ENCODE data around the gene TAGLN3. TPM values are rescaled to one million over a fixed set of nuclear protein-coding genes. Genes with fewer than 3 reads are reported as not detected.

The TAGLN3 gene
- total and polyA plus RNA-seq, 2 of the 13 experiments (the other 11 are each of a cell fraction or from before 2014, with no cell fraction given), result 0.51 to 0.91 TPM

DNA sequence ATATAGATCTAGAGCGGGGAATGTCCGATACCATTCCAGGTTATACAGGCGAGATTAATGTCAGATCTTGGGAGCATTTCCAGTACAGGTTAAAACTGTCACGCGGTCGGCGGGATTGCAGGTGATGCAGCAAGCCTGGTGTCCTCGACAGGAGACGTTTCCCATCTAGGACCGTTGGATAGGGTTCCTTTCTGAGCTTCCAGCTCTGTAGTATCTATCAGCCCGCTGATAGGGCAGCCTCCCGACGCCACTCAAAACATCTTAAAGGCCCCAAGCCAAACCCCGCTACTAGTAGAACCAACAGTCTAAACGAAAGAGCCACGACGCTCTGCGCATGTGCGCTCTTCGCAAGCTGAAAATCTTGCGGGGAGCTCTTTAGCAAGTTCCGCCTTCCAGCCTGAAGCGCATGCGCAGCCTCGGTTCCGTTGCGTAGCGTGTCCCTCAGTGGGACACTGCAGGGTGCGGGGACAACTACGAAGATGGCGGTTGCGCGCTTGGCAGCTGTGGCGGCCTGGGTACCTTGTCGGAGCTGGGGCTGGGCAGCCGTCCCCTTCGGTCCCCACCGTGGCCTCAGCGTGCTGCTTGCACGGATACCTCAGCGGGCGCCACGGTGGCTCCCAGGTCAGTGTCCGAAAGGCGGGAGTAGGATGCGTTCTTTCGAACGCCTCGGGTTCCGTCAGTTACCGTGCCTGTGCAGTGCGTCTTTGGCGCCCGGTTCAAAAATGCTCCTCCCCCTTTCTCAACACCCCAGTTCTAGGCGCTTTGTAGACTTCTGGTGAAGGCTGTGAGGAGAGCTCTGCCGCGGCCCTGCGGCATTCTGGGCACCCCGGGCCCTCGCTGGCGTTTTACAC lies 19.9 kb upstream of the TAGLN3 start, which contains the start of gene ABHD10 (continued):
- TF ChIP-seq, protein P1, sequence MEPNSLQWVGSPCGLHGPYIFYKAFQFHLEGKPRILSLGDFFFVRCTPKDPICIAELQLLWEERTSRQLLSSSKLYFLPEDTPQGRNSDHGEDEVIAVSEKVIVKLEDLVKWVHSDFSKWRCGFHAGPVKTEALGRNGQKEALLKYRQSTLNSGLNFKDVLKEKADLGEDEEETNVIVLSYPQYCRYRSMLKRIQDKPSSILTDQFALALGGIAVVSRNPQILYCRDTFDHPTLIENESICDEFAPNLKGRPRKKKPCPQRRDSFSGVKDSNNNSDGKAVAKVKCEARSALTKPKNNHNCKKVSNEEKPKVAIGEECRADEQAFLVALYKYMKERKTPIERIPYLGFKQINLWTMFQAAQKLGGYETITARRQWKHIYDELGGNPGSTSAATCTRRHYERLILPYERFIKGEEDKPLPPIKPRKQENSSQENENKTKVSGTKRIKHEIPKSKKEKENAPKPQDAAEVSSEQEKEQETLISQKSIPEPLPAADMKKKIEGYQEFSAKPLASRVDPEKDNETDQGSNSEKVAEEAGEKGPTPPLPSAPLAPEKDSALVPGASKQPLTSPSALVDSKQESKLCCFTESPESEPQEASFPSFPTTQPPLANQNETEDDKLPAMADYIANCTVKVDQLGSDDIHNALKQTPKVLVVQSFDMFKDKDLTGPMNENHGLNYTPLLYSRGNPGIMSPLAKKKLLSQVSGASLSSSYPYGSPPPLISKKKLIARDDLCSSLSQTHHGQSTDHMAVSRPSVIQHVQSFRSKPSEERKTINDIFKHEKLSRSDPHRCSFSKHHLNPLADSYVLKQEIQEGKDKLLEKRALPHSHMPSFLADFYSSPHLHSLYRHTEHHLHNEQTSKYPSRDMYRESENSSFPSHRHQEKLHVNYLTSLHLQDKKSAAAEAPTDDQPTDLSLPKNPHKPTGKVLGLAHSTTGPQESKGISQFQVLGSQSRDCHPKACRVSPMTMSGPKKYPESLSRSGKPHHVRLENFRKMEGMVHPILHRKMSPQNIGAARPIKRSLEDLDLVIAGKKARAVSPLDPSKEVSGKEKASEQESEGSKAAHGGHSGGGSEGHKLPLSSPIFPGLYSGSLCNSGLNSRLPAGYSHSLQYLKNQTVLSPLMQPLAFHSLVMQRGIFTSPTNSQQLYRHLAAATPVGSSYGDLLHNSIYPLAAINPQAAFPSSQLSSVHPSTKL (CRISPR knock-in tag; IDR thresholded peaks at IDR 0.05), result peak; percentile 60
- TF ChIP-seq ZSCAN21 (CRISPR knock-in tag; IDR thresholded peaks at IDR 0.05; ENCODE audit: borderline replicate concordance) (peak; percentile 55; the same call in 1 of the 2 replicates), ZNF7 (CRISPR knock-in tag; IDR thresholded peaks at IDR 0.05) (no peak), TAF15 (IDR thresholded peaks at IDR 0.05; ENCODE audit: low read depth, low read length, poor library complexity, severe bottlenecking) (no peak), CENPX (CRISPR knock-in tag; IDR thresholded peaks at IDR 0.05) (no peak), ZNF768 (CRISPR knock-in tag; IDR thresholded peaks at IDR 0.05) (peak; percentile 77; the same call in 1 of the 2 replicates), ZNF607 (CRISPR knock-in tag; IDR thresholded peaks at IDR 0.05; ENCODE audit: borderline replicate concordance) (peak; percentile 90), ZNF777 (CRISPR knock-in tag; IDR thresholded peaks at IDR 0.05) (no peak), SYNCRIP (IDR thresholded peaks at IDR 0.05; ENCODE audit: insufficient read depth, low read depth, low read length) (no peak), THAP11 (CRISPR knock-in tag; IDR thresholded peaks at IDR 0.05) (peak; percentile 76)
- TF ChIP-seq, protein P2, sequence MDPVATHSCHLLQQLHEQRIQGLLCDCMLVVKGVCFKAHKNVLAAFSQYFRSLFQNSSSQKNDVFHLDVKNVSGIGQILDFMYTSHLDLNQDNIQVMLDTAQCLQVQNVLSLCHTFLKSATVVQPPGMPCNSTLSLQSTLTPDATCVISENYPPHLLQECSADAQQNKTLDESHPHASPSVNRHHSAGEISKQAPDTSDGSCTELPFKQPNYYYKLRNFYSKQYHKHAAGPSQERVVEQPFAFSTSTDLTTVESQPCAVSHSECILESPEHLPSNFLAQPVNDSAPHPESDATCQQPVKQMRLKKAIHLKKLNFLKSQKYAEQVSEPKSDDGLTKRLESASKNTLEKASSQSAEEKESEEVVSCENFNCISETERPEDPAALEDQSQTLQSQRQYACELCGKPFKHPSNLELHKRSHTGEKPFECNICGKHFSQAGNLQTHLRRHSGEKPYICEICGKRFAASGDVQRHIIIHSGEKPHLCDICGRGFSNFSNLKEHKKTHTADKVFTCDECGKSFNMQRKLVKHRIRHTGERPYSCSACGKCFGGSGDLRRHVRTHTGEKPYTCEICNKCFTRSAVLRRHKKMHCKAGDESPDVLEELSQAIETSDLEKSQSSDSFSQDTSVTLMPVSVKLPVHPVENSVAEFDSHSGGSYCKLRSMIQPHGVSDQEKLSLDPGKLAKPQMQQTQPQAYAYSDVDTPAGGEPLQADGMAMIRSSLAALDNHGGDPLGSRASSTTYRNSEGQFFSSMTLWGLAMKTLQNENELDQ (CRISPR knock-in tag; IDR thresholded peaks at IDR 0.05; ENCODE audit: borderline replicate concordance), result no peak
- TF ChIP-seq, protein P3, sequence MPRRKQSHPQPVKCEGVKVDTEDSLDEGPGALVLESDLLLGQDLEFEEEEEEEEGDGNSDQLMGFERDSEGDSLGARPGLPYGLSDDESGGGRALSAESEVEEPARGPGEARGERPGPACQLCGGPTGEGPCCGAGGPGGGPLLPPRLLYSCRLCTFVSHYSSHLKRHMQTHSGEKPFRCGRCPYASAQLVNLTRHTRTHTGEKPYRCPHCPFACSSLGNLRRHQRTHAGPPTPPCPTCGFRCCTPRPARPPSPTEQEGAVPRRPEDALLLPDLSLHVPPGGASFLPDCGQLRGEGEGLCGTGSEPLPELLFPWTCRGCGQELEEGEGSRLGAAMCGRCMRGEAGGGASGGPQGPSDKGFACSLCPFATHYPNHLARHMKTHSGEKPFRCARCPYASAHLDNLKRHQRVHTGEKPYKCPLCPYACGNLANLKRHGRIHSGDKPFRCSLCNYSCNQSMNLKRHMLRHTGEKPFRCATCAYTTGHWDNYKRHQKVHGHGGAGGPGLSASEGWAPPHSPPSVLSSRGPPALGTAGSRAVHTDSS (CRISPR knock-in tag; conservative IDR thresholded peaks at IDR 0.05), result no peak
- TF ChIP-seq, protein P4, sequence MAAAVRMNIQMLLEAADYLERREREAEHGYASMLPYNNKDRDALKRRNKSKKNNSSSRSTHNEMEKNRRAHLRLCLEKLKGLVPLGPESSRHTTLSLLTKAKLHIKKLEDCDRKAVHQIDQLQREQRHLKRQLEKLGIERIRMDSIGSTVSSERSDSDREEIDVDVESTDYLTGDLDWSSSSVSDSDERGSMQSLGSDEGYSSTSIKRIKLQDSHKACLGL (CRISPR knock-in tag; IDR thresholded peaks at IDR 0.05), result 0 out of 2 replicates have a peak, but pooled peaks have one; percentile 67
- TF ChIP-seq, protein P5, sequence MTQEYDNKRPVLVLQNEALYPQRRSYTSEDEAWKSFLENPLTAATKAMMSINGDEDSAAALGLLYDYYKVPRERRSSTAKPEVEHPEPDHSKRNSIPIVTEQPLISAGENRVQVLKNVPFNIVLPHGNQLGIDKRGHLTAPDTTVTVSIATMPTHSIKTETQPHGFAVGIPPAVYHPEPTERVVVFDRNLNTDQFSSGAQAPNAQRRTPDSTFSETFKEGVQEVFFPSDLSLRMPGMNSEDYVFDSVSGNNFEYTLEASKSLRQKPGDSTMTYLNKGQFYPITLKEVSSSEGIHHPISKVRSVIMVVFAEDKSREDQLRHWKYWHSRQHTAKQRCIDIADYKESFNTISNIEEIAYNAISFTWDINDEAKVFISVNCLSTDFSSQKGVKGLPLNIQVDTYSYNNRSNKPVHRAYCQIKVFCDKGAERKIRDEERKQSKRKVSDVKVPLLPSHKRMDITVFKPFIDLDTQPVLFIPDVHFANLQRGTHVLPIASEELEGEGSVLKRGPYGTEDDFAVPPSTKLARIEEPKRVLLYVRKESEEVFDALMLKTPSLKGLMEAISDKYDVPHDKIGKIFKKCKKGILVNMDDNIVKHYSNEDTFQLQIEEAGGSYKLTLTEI (CRISPR knock-in tag; conservative IDR thresholded peaks at IDR 0.05), result no peak
- TF ChIP-seq, protein P6, sequence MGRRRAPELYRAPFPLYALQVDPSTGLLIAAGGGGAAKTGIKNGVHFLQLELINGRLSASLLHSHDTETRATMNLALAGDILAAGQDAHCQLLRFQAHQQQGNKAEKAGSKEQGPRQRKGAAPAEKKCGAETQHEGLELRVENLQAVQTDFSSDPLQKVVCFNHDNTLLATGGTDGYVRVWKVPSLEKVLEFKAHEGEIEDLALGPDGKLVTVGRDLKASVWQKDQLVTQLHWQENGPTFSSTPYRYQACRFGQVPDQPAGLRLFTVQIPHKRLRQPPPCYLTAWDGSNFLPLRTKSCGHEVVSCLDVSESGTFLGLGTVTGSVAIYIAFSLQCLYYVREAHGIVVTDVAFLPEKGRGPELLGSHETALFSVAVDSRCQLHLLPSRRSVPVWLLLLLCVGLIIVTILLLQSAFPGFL (CRISPR knock-in tag; IDR thresholded peaks at IDR 0.05), result 0 out of 2 replicates have a peak, but pooled peaks have one; percentile 70
